HG02759 (cell line): ENCODE data around the gene SCAMP5.

Source experiments
- ATAC-seq: cut with Tn5 transposase; IDR thresholded peaks from one replicate; pipeline ENCODE4 v1.9.1; 2021; ENCODE audit warnings: mild to moderate bottlenecking, moderate library complexity; ENCODE audit not compliant: unreplicated experiment

Gene SCAMP5

GRCh38 chr15:74976159-74976558 lies 19.2 kb upstream of the SCAMP5 start:
- no peak for ATAC-seq

DNA sequence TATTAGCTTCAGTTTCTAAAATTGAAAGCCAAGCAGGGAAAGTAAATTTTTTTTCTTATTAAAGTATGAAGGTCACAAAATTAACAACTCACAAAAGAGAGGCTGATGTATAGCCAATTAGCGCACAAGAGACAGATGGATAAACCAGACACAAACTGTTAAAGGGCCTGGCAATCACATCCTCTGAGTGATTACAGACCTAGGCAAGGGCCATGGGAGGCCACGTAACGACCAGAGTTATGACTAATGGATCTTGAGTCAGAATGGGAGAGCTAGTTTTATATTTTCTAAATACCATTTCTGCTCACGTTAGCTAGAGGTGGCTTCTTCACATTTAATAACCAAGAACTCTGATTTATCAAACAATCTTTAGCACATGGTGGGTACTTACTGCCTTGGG lies 17.8 kb upstream of the SCAMP5 start:
- ATAC-seq: no peak

DNA sequence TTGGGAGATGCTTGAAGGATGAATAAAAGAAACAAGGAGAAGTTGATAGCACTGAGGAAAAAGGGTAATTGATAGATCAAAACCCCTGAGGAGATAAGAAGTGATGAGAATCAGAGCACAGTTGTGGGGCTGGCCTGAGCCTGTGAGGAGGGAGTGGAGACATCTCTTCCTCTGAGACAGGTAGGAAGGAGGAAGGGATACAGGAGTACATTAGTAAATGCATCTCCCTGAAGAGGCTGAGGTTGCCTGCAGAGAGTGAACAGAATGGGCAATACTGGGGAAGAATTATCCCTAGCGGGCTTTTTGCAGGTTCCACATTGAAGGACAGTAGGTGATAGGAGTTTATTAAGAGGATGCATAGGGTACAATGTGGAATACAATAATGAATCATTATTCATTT lies 17.3 kb upstream of the SCAMP5 start:
- no peak for ATAC-seq

GRCh38 chr15:74978503-74978902 lies 16.9 kb upstream of the SCAMP5 start:
- no peak for ATAC-seq

- no peak for ATAC-seq
These were observed 13.2 kb upstream of the SCAMP5 start for GRCh38 chr15:74982183-74982582.

- ATAC-seq: no peak
These were observed 11.6 kb upstream of the SCAMP5 start for GRCh38 chr15:74983725-74984231.

- no peak for ATAC-seq
These were observed 7.2 kb upstream of the SCAMP5 start for GRCh38 chr15:74988007-74988800.

DNA sequence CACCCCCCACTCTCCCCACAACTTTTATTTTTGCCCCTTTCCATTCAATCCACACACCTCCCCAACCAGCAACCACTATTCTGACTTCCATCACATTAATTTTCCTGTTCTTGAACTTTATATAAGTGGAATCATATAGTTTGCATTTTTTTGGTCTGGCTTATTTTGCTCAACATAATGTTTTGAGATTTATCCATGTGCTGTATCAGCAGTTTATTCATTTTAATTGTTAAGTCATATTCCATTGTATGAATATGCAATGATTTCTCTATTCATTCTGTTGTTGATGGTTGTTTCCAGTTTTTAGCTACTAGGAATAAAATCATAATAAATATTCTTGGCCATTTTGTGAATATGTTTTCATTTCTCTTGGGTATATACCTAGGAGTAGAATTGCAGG lies 5.8 kb upstream of the SCAMP5 start:
- ATAC-seq: no peak

DNA sequence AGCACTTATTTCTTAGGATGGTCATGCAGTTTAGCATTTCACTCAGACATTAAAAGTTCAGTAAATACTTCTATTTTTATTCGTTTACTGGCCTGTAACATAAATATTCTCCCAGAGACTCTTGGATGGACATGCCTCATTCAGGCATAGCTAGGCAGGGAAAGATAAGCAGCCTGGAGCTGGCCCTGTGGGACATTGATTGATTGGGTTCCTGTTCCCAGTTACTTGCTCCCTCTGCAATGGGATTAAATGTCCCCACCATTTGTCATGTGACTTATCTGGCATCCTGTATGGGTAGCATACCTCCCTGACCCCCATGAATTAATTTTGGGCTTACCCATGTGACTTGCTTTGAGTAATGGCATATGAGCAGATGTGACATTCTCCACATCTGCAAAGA lies 2.7 kb upstream of the SCAMP5 start:
- no peak for ATAC-seq

DNA sequence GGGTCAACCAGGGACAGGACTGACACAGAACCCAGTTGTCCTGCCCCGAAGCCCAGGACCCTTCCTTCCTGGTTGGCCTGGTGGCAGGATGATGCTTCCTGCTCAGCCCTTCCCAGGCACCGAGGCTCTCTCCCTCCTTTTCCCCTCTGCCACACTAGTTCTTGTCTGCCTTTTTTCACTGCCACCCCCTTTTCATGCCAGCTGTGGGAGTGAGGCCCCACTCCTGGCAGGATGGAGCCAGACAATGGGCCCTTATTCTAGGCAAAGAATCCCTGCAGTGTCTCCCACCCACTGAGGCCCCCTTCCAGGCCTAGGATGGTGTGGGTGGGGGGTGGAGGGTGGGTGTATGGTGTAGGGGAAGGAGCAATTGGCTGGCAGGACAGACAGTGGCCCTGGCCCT lies 1.1 kb upstream of the SCAMP5 start:
- ATAC-seq: no peak

- no peak for ATAC-seq
These were observed 678 bp upstream of the SCAMP5 start for GRCh38 chr15:74994685-74995084.

GRCh38 chr15:74995779-74996765 lies 709 bp downstream of the SCAMP5 start:
- ATAC-seq: no peak

DNA sequence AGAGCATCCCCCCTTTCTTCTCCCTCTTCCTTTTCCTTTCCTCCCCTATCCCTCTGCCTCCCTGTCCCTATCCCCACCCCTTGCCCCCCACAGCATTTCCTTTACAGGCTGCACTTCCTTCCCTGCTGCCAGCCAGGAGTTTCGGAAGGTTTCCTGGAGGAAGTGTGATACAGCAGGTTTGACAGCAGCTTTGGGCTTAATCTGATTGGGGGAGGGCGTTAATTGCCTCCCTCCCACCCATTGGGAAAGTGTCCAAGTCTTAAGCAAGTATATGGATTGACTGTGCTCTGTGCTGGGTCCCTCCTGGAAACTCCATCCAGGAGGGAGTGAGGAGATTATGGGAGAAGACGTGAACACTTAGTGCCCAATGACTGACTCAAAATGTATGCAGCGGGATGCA lies 1.8 kb downstream of the SCAMP5 start:
- no peak for ATAC-seq

- no peak for ATAC-seq
These were observed 2.2 kb downstream of the SCAMP5 start for GRCh38 chr15:74997543-74997942.

GRCh38 chr15:75001310-75001709 lies 5.9 kb downstream of the SCAMP5 start:
- no peak for ATAC-seq

GRCh38 chr15:75002398-75002797 lies 7.0 kb downstream of the SCAMP5 start:
- no peak for ATAC-seq

- ATAC-seq: no peak
These were observed 11.9 kb downstream of the SCAMP5 start for GRCh38 chr15:75007216-75007615.

DNA sequence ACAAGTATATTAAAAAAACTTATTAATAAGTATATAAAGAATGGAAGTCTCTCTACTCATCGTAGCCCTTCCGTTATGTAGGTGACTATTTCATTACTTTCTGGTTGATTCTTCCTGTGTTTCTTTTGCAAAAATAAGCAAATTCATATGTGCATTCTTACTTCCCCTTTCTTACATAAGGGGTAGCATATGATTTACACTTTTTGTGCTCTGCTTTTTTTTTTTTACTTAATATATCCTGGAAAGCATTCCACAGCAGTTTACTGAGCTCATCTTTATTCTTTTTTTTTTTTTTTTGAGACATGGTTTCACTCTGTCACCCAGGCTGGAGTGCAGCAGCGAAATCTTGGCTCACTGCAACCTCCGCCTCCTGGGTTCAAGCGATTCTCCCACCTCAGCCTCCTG lies 12.9 kb downstream of the SCAMP5 start:
- ATAC-seq: no peak

DNA sequence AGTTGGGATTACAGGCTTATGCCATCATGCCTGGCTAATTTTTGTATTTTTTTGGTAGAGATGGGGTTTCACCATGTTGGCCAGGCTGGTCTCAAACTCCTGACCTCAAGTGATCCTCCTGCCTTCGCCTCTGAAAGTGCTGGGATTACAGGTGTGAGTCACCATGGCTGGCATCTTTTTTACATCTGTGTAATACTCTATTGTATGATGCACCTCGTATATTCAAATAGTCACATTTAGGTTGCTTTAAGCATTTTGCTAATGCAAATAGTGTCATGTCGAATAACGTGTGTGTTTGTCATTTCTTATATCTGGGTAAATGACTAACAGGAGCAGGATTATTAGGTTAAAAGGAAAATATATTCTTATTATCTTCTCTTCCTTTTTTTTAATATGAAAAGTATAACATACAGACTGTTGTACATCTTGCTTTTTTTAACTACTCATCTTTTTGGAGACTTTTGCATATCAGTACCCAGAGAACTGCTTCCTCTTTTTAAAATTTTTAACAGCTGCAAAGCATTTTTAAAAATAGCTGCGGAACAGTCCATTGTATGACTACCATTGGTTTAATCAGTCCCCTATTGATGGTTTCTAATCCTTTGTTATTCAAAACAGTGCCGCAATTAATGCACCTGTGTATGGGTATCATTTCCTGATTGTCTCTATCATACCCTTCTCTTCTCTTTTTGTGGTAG lies 13.4 kb downstream of the SCAMP5 start:
- ATAC-seq: peak; percentile 81

- ATAC-seq: no peak
These were observed 21.1 kb downstream of the SCAMP5 start for GRCh38 chr15:75016431-75016830.

- no peak for ATAC-seq
These were observed 24.6 kb downstream of the SCAMP5 start for GRCh38 chr15:75019916-75020315.
